HepG2 (cell line): ENCODE measurements around the gene CNDP1. TPM values are rescaled to one million over a fixed set of nuclear protein-coding genes. Genes with fewer than 3 reads are reported as not detected.

Source experiments
- ATAC-seq: fragments of 200-7000 bp; cut with Tn5 transposase; 3 replicates; pipeline ENCODE4 v1.9.1; 2020; ENCODE audit warnings: mild to moderate bottlenecking, moderate library complexity
- BruUV-seq: library from RNA; stranded (reverse); fragments of 400-500 nt; replicated peaks from 2 replicates; lab custom pipeline; 2021; lab: Mats Ljungman, UMichigan
- CTCF ChIA-PET: fragments of 300-600 bp; formaldehyde crosslinking; extraction: SDS; loops from one replicate; lab custom pipeline; 2021; ENCODE audit warnings: low total read pairs, inconsistent platforms, low intra/inter-chr PET ratio; lab: Yijun Ruan, JAX
- POLR2A ChIA-PET: fragments of 350-600 bp; sonication (Branson Sonifier 250); formaldehyde crosslinking; loops from one replicate; lab custom pipeline; 2020; ENCODE audit warnings: antibody characterized with exemption, inconsistent platforms; lab: Yijun Ruan, JAX
- DNase-seq: peaks from one replicate; pipeline ENCODE4 v3.0.0-alpha.2; 2015; ENCODE audit warnings: low spot score
- FAIRE-seq: peaks from 3 replicates; lab custom pipeline; 2011; peaks lifted over from hg19 to GRCh38; lab: Jason Lieb, UNC
- H2AFZ ChIP-seq: one replicate; pipeline ENCODE4 v1.6.1; 2011; ENCODE audit warnings: low read length, inconsistent platforms
- H3K27ac ChIP-seq: fragments of 300-600 bp; 3 replicates; pipeline ENCODE4 v1.8.0; 2011; ENCODE audit warnings: mixed run types, mild to moderate bottlenecking, mixed read lengths, low read length, inconsistent platforms; ENCODE audit not compliant: insufficient read depth; ENCODE audit errors: extremely low read length
- H3K27me3 ChIP-seq, 2 experiments: fragments of 200-600 bp in 1 of 2; 2 replicates in 1 of 2; 3 replicates in 1 of 2; pipeline versions ENCODE4 v1.6.0 to v1.8.0; 2011; ENCODE audit warnings: low read length in 2 of 2, mild to moderate bottlenecking in 2 of 2, moderate library complexity in 2 of 2, inconsistent platforms in 1 of 2; ENCODE audit not compliant: insufficient read depth in 2 of 2, control insufficient read depth in 1 of 2
- H3K36me3 ChIP-seq, 2 experiments: fragments of 200-600 bp in 1 of 2; replicated peaks in 1 of 2; 2 replicates in 1 of 2; 3 replicates in 1 of 2; pipeline versions ENCODE4 v1.5.1 to v1.8.0; 2011; ENCODE audit warnings: low read length in 2 of 2, inconsistent platforms in 1 of 2; ENCODE audit not compliant: insufficient read depth in 2 of 2, control insufficient read depth in 1 of 2
- H3K4me1 ChIP-seq: 2 replicates; pipeline ENCODE4 v1.5.1; 2012; ENCODE audit warnings: low read length, inconsistent platforms; ENCODE audit not compliant: insufficient read depth
- H3K4me2 ChIP-seq: 2 replicates; pipeline ENCODE4 v1.6.0; 2011; ENCODE audit warnings: low read depth, low read length, inconsistent platforms
- H3K4me3 ChIP-seq, 3 experiments: fragments of 200-600 bp in 1 of 3; sonication (generic), shearing (Covaris generic) in 1 of 3; replicated peaks in 1 of 3; 2 replicates each; pipeline ENCODE4 v1.5.1; 2011 to 2016; ENCODE audit warnings: low read length in 3 of 3, inconsistent platforms in 2 of 3, low read depth in 2 of 3, mild to moderate bottlenecking in 2 of 3, control low read depth in 1 of 3, mixed read lengths in 1 of 3; ENCODE audit not compliant: insufficient read depth in 1 of 3
- H3K79me2 ChIP-seq: one replicate; pipeline ENCODE4 v1.6.1; 2011; ENCODE audit warnings: low read length, inconsistent platforms; ENCODE audit not compliant: insufficient read depth
- H3K9ac ChIP-seq: 2 replicates; pipeline ENCODE4 v1.6.0; 2011; ENCODE audit warnings: mild to moderate bottlenecking, low read depth, low read length, inconsistent platforms; ENCODE audit not compliant: insufficient read depth
- H3K9me3 ChIP-seq: 2 replicates; pipeline ENCODE4 v1.5.1; 2012; ENCODE audit warnings: mild to moderate bottlenecking, low read length
- H4K20me1 ChIP-seq: 2 replicates; pipeline ENCODE4 v1.6.0; 2011; ENCODE audit warnings: inconsistent platforms, mild to moderate bottlenecking, low read length, moderate library complexity; ENCODE audit not compliant: insufficient read depth
- ARNT2 ChIP-seq: sonication (generic); formaldehyde crosslinking; IDR thresholded peaks from 2 replicates; pipeline ENCODE4 v1.8.0; 2022; ENCODE audit warnings: mild to moderate bottlenecking, low read depth, missing genetic modification reagents, moderate library complexity
- HDAC1 ChIP-seq: sonication (generic); formaldehyde crosslinking; IDR thresholded peaks from 2 replicates; pipeline ENCODE4 v1.5.1; 2020; ENCODE audit warnings: mild to moderate bottlenecking, missing genetic modification reagents
- IRF9 ChIP-seq: sonication (generic); formaldehyde crosslinking; IDR thresholded peaks from 2 replicates; pipeline ENCODE4 v1.8.0; 2022; ENCODE audit warnings: missing genetic modification reagents, mild to moderate bottlenecking, borderline replicate concordance
- MAZ ChIP-seq, 2 experiments: sonication (generic) in 1 of 2; formaldehyde crosslinking in 1 of 2; IDR thresholded peaks; 2 replicates each; pipeline versions ENCODE4 v1.5.0 to v1.6.1; 2012 to 2020; ENCODE audit warnings: low read depth in 2 of 2, mild to moderate bottlenecking in 2 of 2, borderline replicate concordance in 1 of 2, improper control_type of control experiment in 1 of 2, low read length in 1 of 2, missing genetic modification reagents in 1 of 2, moderate library complexity in 1 of 2
- MBNL3 ChIP-seq: fragments of 250-450 bp; sonication (Bioruptor Pico); conservative IDR thresholded peaks from 2 replicates; pipeline ENCODE4 v1.8.0; 2022; ENCODE audit warnings: mild to moderate bottlenecking, inconsistent platforms
- MYPOP ChIP-seq: sonication (generic); formaldehyde crosslinking; IDR thresholded peaks from 2 replicates; pipeline ENCODE4 v1.8.1; 2023; ENCODE audit warnings: mild to moderate bottlenecking, moderate library complexity, missing genetic modification reagents
- NBN ChIP-seq: fragments of 450-650 bp; conservative IDR thresholded peaks from 2 replicates; pipeline ENCODE4 v1.6.1; 2017
- NFKB2 ChIP-seq: sonication (generic); formaldehyde crosslinking; IDR thresholded peaks from 2 replicates; pipeline ENCODE4 v1.4.0; 2020; ENCODE audit warnings: missing genetic modification reagents, borderline replicate concordance
- SMAD1 ChIP-seq: sonication (generic); formaldehyde crosslinking; IDR thresholded peaks from 2 replicates; pipeline ENCODE4 v1.4.0; 2020; ENCODE audit warnings: missing genetic modification reagents, low read depth, mild to moderate bottlenecking, borderline replicate concordance
- TMF1 ChIP-seq: sonication (generic); formaldehyde crosslinking; IDR thresholded peaks from 2 replicates; pipeline ENCODE4 v1.8.1; 2022; ENCODE audit warnings: low read depth, missing genetic modification reagents
- ZMYM4 ChIP-seq: sonication (generic); formaldehyde crosslinking; IDR thresholded peaks from 2 replicates; pipeline ENCODE4 v1.8.1; 2023; ENCODE audit warnings: mild to moderate bottlenecking, missing genetic modification reagents
- ZNF205 ChIP-seq: IDR thresholded peaks from 2 replicates; pipeline ENCODE4 v1.6.1; 2018; ENCODE audit warnings: missing biosample characterization, missing genetic modification reagents
- ZNF564 ChIP-seq: sonication (generic); formaldehyde crosslinking; IDR thresholded peaks from 2 replicates; pipeline ENCODE4 v1.8.1; 2023; ENCODE audit warnings: mild to moderate bottlenecking, missing genetic modification reagents
- ZNF737 ChIP-seq: sonication (generic); formaldehyde crosslinking; IDR thresholded peaks from 2 replicates; pipeline ENCODE4 v1.5.0; 2020; ENCODE audit warnings: missing genetic modification reagents, mild to moderate bottlenecking, borderline replicate concordance
- ZNF749 ChIP-seq: sonication (generic); formaldehyde crosslinking; IDR thresholded peaks from 2 replicates; pipeline ENCODE4 v1.8.0; 2022; ENCODE audit warnings: mild to moderate bottlenecking, missing genetic modification reagents, moderate library complexity, borderline replicate concordance
- WGBS: methylation state at CpG from one replicate; pipeline ENCODE4 v1.1.6; 2017; ENCODE audit warnings: low lambda C conversion rate; 5-methylcytosine and 5-hydroxymethylcytosine counted together
- in situ Hi-C: cut with HindIII; loops from 2 replicates; pipeline ENCODE4 v1.10.0; 2017; ENCODE audit warnings: low pct_unique_long_range_greater_than_20kb; ENCODE audit not compliant: extremely low pct_ligation_motif_present
- intact Hi-C: fragments of 100-400 bp; cut with micrococcal nuclease; formaldehyde crosslinking; loops from one replicate; pipeline ENCODE4 v1.10.0; 2022; ENCODE audit not compliant: unreplicated experiment
- polyA plus RNA-seq, 8 experiments: library from polyadenylated mRNA; depleted of rRNA in 3 of 8; stranded (reverse) in 7 of 8; unstranded in 1 of 8; fragments of >200 nt; fragmentation: Illumina TruSeq in 4 of 8; extraction: Trizol in 4 of 8; gene quantifications; 2 replicates each; pipeline versions ENCODE4 v1.2.1 to v1.2.3, GENCODE V29; 2011 to 2016; ENCODE audit warnings: low read depth in 4 of 8, missing spikeins in 1 of 8, mixed read lengths in 1 of 8; ENCODE audit not compliant: insufficient read depth in 1 of 8
- total RNA-seq, 5 experiments: library from RNA; depleted of rRNA; stranded (reverse); fragments of >200 nt; fragmentation: Illumina TruSeq; extraction: Trizol; gene quantifications; 2 replicates each; pipeline ENCODE4 v1.2.3, GENCODE V29; 2016; ENCODE audit warnings: low read depth in 1 of 5
- TF ChIP-seq, protein P1 (sequence below): sonication (generic); formaldehyde crosslinking; IDR thresholded peaks from 2 replicates; pipeline ENCODE4 v1.5.1; 2020; ENCODE audit warnings: mild to moderate bottlenecking, moderate library complexity, missing genetic modification reagents
- TF ChIP-seq, protein P2 (sequence below): IDR thresholded peaks from 2 replicates; pipeline ENCODE4 v1.6.1; 2018; ENCODE audit warnings: missing genetic modification reagents, mild to moderate bottlenecking, missing compliant biosample characterization

The CNDP1 gene
- total and polyA plus RNA-seq, 2 of the 13 experiments (the other 11 are each of a cell fraction or from before 2014, with no cell fraction given), result 0.01 TPM; not detected in 1

DNA sequence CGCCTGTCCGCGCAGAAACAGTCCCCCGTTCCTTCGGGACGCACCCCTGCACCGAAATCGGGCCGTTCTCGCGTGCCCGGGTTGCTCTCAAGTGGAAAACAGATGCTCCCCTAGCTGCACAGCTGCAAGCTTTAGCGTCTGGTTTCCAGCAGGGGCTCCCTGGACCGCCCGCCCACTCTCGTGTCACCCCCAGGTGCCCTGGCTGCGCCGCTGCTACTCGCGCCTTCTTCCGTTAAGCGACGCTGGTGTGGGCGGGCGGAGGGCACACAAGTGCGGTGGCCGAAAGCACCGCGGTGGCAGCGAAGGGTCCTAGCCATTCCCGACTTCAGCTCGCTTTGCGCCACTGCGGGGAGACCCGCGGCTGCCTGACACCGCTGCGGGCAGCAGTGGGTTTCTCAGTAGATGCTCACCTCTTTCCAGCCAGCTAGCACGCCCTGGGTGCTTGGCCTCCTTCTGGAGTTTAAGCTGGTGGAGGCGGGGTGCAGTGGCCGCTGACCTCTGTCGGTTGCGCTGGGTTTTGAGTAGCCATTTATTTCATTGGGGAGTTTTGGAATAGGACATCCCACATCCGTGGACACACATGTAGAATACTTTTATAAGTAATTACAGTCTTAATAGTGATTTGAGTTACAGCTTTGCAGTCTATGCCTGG is 64.2 kb downstream of the CNDP1 start:
- no peaks in the 10 kb centered on the region for H3K36me3 ChIP-seq
- BruUV-seq, result no TSS peak
- no peaks in the 10 kb centered on the region; the same call in 1 of the 2 replicates for H4K20me1 ChIP-seq
- H3K79me2 ChIP-seq, result peaks cover 57% of the 10 kb centered on the region
- peak overlapping the region; percentile 89 for H3K4me2 ChIP-seq
- no peak for FAIRE-seq
- POLR2A ChIA-PET, result interaction anchor here (1.0 to 2.1 kb wide), 2 partner anchors 57 to 102 kb away, joined by 3 to 10 read pairs; partner anchors contain the start of gene CNDP2
- ATAC-seq, result peak; percentile 83
- intact Hi-C loops (loop anchor here (5.0 kb wide), 2 partner anchors 101 to 614 kb away; partner anchors contain the start of genes CNDP2 and TSHZ1), in situ Hi-C loops (no loop called here)
- no peaks in the 10 kb centered on the region; a peak in 1 of 5 replicates for H3K27me3 ChIP-seq
- DNase-seq, result peak; percentile 60
- CTCF ChIA-PET, result no interaction called here
- H3K9ac ChIP-seq, result peak overlapping the region; percentile 89
- no peak overlapping the region for H2AFZ ChIP-seq
- H3K4me1 ChIP-seq, result peaks cover 26% of the 10 kb centered on the region
- 0% methylated on average over 8 of the region's 44 CpGs for WGBS
- peak overlapping the region; percentile 81 to 91 (median 90) for H3K4me3 ChIP-seq
- no peaks in the 10 kb centered on the region for H3K9me3 ChIP-seq
- peak overlapping the region; percentile 85 for H3K27ac ChIP-seq
- TF ChIP-seq NBN, result no peak
- peak; percentile 11; the same call in 1 of the 2 replicates for TF ChIP-seq ARNT2 (CRISPR knock-in tag)
- peak; percentile 50; the same call in 1 of the 2 replicates for TF ChIP-seq ZMYM4 (CRISPR knock-in tag)
- TF ChIP-seq ZNF737 (CRISPR knock-in tag), result no peak
- 0 out of 2 replicates have a peak, but pooled peaks have one; percentile 15 for TF ChIP-seq ZNF205 (CRISPR knock-in tag)
- no peak for TF ChIP-seq MAZ (IDR thresholded peaks at IDR 0.05; ENCODE audit: borderline replicate concordance, low read depth, low read length)
- TF ChIP-seq MAZ (CRISPR knock-in tag; IDR thresholded peaks at IDR 0.05; ENCODE audit: low read depth), result peak; percentile 84
- TF ChIP-seq SMAD1, result no peak
- TF ChIP-seq NFKB2 (CRISPR knock-in tag), result peak; percentile 75; the same call in 1 of the 2 replicates
- no peak for TF ChIP-seq TMF1
- TF ChIP-seq MBNL3, result no peak
- TF ChIP-seq ZNF749 (CRISPR knock-in tag), result 0 out of 2 replicates have a peak, but pooled peaks have one; percentile 55
- no peak for TF ChIP-seq IRF9 (CRISPR knock-in tag)
- no peak; the same call in 1 of the 2 replicates for TF ChIP-seq ZNF564
- peak; percentile 47; the same call in 1 of the 2 replicates for TF ChIP-seq HDAC1 (CRISPR knock-in tag)
- peak; percentile 78 for TF ChIP-seq MYPOP (CRISPR knock-in tag)
- TF ChIP-seq, protein P1, sequence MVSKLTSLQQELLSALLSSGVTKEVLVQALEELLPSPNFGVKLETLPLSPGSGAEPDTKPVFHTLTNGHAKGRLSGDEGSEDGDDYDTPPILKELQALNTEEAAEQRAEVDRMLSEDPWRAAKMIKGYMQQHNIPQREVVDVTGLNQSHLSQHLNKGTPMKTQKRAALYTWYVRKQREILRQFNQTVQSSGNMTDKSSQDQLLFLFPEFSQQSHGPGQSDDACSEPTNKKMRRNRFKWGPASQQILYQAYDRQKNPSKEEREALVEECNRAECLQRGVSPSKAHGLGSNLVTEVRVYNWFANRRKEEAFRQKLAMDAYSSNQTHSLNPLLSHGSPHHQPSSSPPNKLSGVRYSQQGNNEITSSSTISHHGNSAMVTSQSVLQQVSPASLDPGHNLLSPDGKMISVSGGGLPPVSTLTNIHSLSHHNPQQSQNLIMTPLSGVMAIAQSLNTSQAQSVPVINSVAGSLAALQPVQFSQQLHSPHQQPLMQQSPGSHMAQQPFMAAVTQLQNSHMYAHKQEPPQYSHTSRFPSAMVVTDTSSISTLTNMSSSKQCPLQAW (CRISPR knock-in tag), result peak; percentile 84
- TF ChIP-seq, protein P2, sequence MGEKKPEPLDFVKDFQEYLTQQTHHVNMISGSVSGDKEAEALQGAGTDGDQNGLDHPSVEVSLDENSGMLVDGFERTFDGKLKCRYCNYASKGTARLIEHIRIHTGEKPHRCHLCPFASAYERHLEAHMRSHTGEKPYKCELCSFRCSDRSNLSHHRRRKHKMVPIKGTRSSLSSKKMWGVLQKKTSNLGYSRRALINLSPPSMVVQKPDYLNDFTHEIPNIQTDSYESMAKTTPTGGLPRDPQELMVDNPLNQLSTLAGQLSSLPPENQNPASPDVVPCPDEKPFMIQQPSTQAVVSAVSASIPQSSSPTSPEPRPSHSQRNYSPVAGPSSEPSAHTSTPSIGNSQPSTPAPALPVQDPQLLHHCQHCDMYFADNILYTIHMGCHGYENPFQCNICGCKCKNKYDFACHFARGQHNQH, result peak; percentile 62; the same call in 1 of the 2 replicates
